ENCODE measurements around the gene MYO1D.

- TF ChIP-seq CTCF (IDR thresholded peaks at IDR 0.05) (no peak), POLR2A (IDR thresholded peaks at IDR 0.05) (no peak), EP300 (IDR thresholded peaks at IDR 0.05) (no peak)
Observed at GRCh38 chr17:32697728-32698625, 178.9 kb downstream of the MYO1D start.
